Measurements from ENCODE around the gene PGLYRP4.

GRCh38 chr1:153361480-153362109 is 13.0 kb upstream of the PGLYRP4 start:
- TF ChIP-seq CTCF (IDR thresholded peaks at IDR 0.05) (no peak), REST (IDR thresholded peaks at IDR 0.05; ENCODE audit: insufficient read depth in 1 of 2, low read depth in 2 of 2, low read length in 1 of 2) (no peak), POLR2AphosphoS5 (IDR thresholded peaks at IDR 0.05; ENCODE audit: low read depth, low read length) (no peak)

Measured in Panc1 (cell line).